ENCODE data around the gene KBTBD4. TPM values are rescaled to one million over a fixed set of nuclear protein-coding genes. Genes with fewer than 3 reads are reported as not detected.
"Not testable (repeated sequence)": the region's sequence is repeated elsewhere in the genome, so short reads cannot be mapped to it uniquely, and the experiment has no call there.

Gene KBTBD4
- total RNA-seq, 1 experiment from 2014 or later = 12.3 TPM

DNA sequence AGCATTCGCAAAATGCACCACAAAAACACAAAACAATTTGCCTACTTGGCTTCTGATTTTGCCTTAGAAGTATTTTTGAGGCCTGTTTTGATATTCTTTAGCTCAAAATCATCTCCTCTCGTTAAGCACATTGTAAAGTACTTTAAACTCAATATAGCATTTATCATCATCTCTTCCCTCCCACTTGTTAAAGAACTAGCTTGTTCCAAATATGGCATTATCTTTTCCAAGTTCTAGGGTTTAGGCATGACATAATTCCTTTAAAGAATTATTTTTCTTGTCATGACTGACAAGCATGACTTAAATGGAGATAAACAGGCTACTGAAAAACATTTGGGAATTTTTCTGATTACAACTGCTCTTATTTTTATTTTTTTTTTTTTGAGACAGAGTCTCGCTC lies 47.1 kb downstream of the KBTBD4 start:
- CTCF ChIA-PET = no interaction called here
- no peak for ATAC-seq
- TF ChIP-seq, protein P1, sequence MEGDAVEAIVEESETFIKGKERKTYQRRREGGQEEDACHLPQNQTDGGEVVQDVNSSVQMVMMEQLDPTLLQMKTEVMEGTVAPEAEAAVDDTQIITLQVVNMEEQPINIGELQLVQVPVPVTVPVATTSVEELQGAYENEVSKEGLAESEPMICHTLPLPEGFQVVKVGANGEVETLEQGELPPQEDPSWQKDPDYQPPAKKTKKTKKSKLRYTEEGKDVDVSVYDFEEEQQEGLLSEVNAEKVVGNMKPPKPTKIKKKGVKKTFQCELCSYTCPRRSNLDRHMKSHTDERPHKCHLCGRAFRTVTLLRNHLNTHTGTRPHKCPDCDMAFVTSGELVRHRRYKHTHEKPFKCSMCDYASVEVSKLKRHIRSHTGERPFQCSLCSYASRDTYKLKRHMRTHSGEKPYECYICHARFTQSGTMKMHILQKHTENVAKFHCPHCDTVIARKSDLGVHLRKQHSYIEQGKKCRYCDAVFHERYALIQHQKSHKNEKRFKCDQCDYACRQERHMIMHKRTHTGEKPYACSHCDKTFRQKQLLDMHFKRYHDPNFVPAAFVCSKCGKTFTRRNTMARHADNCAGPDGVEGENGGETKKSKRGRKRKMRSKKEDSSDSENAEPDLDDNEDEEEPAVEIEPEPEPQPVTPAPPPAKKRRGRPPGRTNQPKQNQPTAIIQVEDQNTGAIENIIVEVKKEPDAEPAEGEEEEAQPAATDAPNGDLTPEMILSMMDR (IDR thresholded peaks at IDR 0.05) = no peak
- TF ChIP-seq HMGA2 (CRISPR knock-in tag; IDR thresholded peaks at IDR 0.05) = no peak
- Mint-ChIP-seq H3K27me3 (ENCODE audit: low read depth) (no peaks in the 10 kb centered on the region), H3K4me1 (peaks cover 17% of the 10 kb centered on the region; the same call in 1 of the 2 replicates), H3K4me3 (no peak overlapping the region), H3K36me3 (peaks cover 3% of the 10 kb centered on the region; the same call in 1 of the 2 replicates), H3K9me3 (no peaks in the 10 kb centered on the region), H3K27ac (peak overlapping the region; percentile 41; the same call in 1 of the 2 replicates)
- POLR2A ChIA-PET = no interaction called here
- no peak for DNase-seq (ENCODE audit: low spot score)

DNA sequence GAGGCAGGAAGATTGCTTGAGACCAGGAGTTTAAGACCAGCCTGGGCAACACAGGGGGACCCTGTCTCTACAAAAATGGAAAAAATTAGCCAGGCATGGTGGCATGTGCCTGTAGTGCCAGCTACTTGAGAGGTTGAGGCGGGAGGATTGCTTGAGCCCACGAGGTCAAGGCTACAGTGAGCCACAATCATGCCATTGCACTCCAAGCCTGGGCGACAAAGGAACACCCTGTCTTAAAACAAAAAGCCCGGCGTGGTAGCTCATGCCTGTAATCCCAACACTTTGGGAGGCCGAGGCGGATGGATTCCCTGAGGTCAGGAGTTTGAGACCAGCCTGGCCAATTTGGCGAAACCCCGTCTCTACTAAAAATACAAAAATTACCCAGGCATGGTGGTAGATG lies 48.0 kb downstream of the KBTBD4 start:
- POLR2A ChIA-PET; H3K9me3 Mint-ChIP-seq; ATAC-seq; H3K4me3 Mint-ChIP-seq; H3K27me3 Mint-ChIP-seq (ENCODE audit: low read depth); DNase-seq (ENCODE audit: low spot score); H3K36me3 Mint-ChIP-seq; CTCF ChIA-PET: not testable (repeated sequence)
- Mint-ChIP-seq H3K27ac (peak overlapping the region; percentile 94), H3K4me1 (peaks cover 26% of the 10 kb centered on the region)

DNA sequence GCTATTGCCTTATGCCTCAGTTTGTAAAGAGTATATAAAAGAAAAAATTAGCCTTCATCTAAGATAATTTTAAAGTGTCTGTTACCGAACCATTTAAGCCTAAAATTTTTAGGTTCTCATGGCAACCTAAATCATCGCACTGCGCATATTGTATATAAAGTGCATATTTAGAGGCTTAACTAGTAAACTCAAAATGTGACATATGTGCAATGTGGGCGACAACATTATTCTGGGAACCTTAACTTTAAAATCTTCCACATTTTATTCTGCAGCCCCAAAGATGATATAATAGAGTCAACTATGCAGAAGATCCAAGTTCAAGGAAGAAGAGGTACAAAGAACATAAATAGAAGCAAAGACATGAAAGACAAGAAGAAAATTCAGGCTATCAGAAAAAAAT lies 48.8 kb downstream of the KBTBD4 start:
- no peaks in the 10 kb centered on the region for H3K36me3 Mint-ChIP-seq
- H3K4me1 Mint-ChIP-seq = peaks cover 31% of the 10 kb centered on the region
- ChIA-PET CTCF (no interaction called here), POLR2A (no interaction called here)
- no peak for TF ChIP-seq NFYB (CRISPR knock-in tag; conservative IDR thresholded peaks at IDR 0.05; ENCODE audit: low read depth)
- TF ChIP-seq ZNF121 (CRISPR knock-in tag; IDR thresholded peaks at IDR 0.05) = no peak
- TF ChIP-seq FOXJ3 (CRISPR knock-in tag; IDR thresholded peaks at IDR 0.05; ENCODE audit: borderline replicate concordance) = no peak
- TF ChIP-seq ESRRA (CRISPR knock-in tag; IDR thresholded peaks at IDR 0.05; ENCODE audit: borderline replicate concordance) = no peak
- TF ChIP-seq, protein P2, sequence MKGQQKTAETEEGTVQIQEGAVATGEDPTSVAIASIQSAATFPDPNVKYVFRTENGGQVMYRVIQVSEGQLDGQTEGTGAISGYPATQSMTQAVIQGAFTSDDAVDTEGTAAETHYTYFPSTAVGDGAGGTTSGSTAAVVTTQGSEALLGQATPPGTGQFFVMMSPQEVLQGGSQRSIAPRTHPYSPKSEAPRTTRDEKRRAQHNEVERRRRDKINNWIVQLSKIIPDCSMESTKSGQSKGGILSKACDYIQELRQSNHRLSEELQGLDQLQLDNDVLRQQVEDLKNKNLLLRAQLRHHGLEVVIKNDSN (CRISPR knock-in tag; IDR thresholded peaks at IDR 0.05) = no peak
- no peak for TF ChIP-seq TP53 (CRISPR knock-in tag; IDR thresholded peaks at IDR 0.05)
- TF ChIP-seq NR1H2 (CRISPR knock-in tag; IDR thresholded peaks at IDR 0.05) = no peak
- TF ChIP-seq, protein P3, sequence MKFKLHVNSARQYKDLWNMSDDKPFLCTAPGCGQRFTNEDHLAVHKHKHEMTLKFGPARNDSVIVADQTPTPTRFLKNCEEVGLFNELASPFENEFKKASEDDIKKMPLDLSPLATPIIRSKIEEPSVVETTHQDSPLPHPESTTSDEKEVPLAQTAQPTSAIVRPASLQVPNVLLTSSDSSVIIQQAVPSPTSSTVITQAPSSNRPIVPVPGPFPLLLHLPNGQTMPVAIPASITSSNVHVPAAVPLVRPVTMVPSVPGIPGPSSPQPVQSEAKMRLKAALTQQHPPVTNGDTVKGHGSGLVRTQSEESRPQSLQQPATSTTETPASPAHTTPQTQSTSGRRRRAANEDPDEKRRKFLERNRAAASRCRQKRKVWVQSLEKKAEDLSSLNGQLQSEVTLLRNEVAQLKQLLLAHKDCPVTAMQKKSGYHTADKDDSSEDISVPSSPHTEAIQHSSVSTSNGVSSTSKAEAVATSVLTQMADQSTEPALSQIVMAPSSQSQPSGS (CRISPR knock-in tag; IDR thresholded peaks at IDR 0.05; ENCODE audit: borderline replicate concordance, low read depth) = no peak
- TF ChIP-seq RORB (CRISPR knock-in tag; IDR thresholded peaks at IDR 0.05) = no peak
- TF ChIP-seq, protein P4, sequence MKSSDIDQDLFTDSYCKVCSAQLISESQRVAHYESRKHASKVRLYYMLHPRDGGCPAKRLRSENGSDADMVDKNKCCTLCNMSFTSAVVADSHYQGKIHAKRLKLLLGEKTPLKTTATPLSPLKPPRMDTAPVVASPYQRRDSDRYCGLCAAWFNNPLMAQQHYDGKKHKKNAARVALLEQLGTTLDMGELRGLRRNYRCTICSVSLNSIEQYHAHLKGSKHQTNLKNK (CRISPR knock-in tag; IDR thresholded peaks at IDR 0.05) = no peak
- DNase-seq (ENCODE audit: low spot score) (no peak), ATAC-seq (no peak)
- peak overlapping the region; percentile 94; the same call in 1 of the 2 replicates for H3K27ac Mint-ChIP-seq
- no peaks in the 10 kb centered on the region for H3K9me3 Mint-ChIP-seq
- no peak overlapping the region for H3K4me3 Mint-ChIP-seq
- H3K27me3 Mint-ChIP-seq (ENCODE audit: low read depth) = no peaks in the 10 kb centered on the region

DNA sequence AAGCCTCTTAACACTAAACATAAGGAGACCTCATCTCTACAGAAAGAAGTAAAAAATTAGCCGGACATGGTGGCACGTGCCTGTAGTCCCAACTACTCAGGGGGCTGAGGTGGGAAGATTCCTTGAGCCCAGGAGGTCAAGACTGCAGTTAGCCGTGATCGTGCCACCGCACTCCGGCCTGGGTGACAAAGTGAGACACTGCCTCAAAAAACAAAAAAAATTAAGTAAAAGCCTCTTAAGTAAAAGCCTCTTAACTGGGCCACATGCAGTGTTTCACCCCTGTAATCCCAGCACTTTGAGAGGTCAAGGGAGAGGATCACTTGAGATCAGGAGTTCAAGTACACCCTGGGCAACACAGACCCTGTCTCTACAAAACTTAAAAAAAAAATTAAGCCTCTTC lies 51.6 kb downstream of the KBTBD4 start:
- no peak for DNase-seq (ENCODE audit: low spot score)
- CTCF ChIA-PET = no interaction called here
- peak overlapping the region; percentile 62; the same call in 1 of the 2 replicates for H3K27ac Mint-ChIP-seq
- TF ChIP-seq CREM (CRISPR knock-in tag; IDR thresholded peaks at IDR 0.05) (no peak), GABPB1 (CRISPR knock-in tag; IDR thresholded peaks at IDR 0.05) (no peak), ZNF416 (CRISPR knock-in tag; IDR thresholded peaks at IDR 0.05) (no peak), NR3C1 (CRISPR knock-in tag; conservative IDR thresholded peaks at IDR 0.05; ENCODE audit: low read depth) (no peak), SP1 (CRISPR knock-in tag; conservative IDR thresholded peaks at IDR 0.05) (no peak), NFYB (CRISPR knock-in tag; conservative IDR thresholded peaks at IDR 0.05; ENCODE audit: low read depth) (no peak), ESRRA (CRISPR knock-in tag; IDR thresholded peaks at IDR 0.05; ENCODE audit: borderline replicate concordance) (no peak)
- TF ChIP-seq, protein P3 (CRISPR knock-in tag; IDR thresholded peaks at IDR 0.05; ENCODE audit: borderline replicate concordance, low read depth) = no peak
- TF ChIP-seq, protein P5, sequence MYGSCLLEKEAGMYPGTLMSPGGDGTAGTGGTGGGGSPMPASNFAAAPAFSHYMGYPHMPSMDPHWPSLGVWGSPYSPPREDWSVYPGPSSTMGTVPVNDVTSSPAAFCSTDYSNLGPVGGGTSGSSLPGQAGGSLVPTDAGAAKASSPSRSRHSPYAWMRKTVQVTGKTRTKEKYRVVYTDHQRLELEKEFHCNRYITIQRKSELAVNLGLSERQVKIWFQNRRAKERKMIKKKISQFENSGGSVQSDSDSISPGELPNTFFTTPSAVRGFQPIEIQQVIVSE (CRISPR knock-in tag; IDR thresholded peaks at IDR 0.05; ENCODE audit: borderline replicate concordance) = no peak
- TF ChIP-seq, protein P6, sequence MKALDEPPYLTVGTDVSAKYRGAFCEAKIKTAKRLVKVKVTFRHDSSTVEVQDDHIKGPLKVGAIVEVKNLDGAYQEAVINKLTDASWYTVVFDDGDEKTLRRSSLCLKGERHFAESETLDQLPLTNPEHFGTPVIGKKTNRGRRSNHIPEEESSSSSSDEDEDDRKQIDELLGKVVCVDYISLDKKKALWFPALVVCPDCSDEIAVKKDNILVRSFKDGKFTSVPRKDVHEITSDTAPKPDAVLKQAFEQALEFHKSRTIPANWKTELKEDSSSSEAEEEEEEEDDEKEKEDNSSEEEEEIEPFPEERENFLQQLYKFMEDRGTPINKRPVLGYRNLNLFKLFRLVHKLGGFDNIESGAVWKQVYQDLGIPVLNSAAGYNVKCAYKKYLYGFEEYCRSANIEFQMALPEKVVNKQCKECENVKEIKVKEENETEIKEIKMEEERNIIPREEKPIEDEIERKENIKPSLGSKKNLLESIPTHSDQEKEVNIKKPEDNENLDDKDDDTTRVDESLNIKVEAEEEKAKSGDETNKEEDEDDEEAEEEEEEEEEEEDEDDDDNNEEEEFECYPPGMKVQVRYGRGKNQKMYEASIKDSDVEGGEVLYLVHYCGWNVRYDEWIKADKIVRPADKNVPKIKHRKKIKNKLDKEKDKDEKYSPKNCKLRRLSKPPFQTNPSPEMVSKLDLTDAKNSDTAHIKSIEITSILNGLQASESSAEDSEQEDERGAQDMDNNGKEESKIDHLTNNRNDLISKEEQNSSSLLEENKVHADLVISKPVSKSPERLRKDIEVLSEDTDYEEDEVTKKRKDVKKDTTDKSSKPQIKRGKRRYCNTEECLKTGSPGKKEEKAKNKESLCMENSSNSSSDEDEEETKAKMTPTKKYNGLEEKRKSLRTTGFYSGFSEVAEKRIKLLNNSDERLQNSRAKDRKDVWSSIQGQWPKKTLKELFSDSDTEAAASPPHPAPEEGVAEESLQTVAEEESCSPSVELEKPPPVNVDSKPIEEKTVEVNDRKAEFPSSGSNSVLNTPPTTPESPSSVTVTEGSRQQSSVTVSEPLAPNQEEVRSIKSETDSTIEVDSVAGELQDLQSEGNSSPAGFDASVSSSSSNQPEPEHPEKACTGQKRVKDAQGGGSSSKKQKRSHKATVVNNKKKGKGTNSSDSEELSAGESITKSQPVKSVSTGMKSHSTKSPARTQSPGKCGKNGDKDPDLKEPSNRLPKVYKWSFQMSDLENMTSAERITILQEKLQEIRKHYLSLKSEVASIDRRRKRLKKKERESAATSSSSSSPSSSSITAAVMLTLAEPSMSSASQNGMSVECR (CRISPR knock-in tag; IDR thresholded peaks at IDR 0.05; ENCODE audit: borderline replicate concordance) = no peak

More for the DNA sequence above, 51.6 kb downstream of the KBTBD4 start:
- ATAC-seq = no peak
- no peaks in the 10 kb centered on the region for H3K9me3 Mint-ChIP-seq
- no peaks in the 10 kb centered on the region for H3K27me3 Mint-ChIP-seq (ENCODE audit: low read depth)
- peaks cover 41% of the 10 kb centered on the region for H3K4me1 Mint-ChIP-seq
- H3K4me3 Mint-ChIP-seq = no peak overlapping the region
- no peaks in the 10 kb centered on the region for H3K36me3 Mint-ChIP-seq
- POLR2A ChIA-PET = no interaction called here

Data from WTC11 (cell line).